Measurements from ENCODE around the gene SLC25A11.

The SLC25A11 gene

GRCh38 chr17:4950746-4951204 lies 10.9 kb upstream of the SLC25A11 start, which contains the start of gene ENO3:
ENO3 (plus strand) TSS chr17:4951119; CDS start chr17:4951830, 711 bp downstream.
- H3K4me1 ChIP-seq (ENCODE audit: insufficient read depth, insufficient read length), result peaks cover 5% of the 10 kb centered on the region
- no peak for DNase-seq (ENCODE audit: low read depth, low spot score)
- no peaks in the 10 kb centered on the region for H3K9me3 ChIP-seq (ENCODE audit: insufficient read depth, low read length)
- H3K27me3 ChIP-seq (ENCODE audit: insufficient read depth, insufficient read length), result no peaks in the 10 kb centered on the region
- peak within 1 kb of the TSS; percentile 70 for H3K4me3 ChIP-seq (ENCODE audit: insufficient read length, low read depth)
- H3K9ac ChIP-seq (ENCODE audit: insufficient read length, low read depth), result peak within 1 kb of the TSS; percentile 93
- H3K36me3 ChIP-seq (ENCODE audit: insufficient read depth, insufficient read length, low read length), result peaks cover 32% of the 10 kb centered on the region
- no peak for TF ChIP-seq ZNF274 (IDR thresholded peaks at IDR 0.05; ENCODE audit: low read depth, low read length)
- TF ChIP-seq YY1 (IDR thresholded peaks at IDR 0.05; ENCODE audit: insufficient read depth, insufficient read length), result no peak
- no peak for TF ChIP-seq SUZ12 (IDR thresholded peaks at IDR 0.05; ENCODE audit: extremely low read depth, insufficient read depth, insufficient read length)

DNA sequence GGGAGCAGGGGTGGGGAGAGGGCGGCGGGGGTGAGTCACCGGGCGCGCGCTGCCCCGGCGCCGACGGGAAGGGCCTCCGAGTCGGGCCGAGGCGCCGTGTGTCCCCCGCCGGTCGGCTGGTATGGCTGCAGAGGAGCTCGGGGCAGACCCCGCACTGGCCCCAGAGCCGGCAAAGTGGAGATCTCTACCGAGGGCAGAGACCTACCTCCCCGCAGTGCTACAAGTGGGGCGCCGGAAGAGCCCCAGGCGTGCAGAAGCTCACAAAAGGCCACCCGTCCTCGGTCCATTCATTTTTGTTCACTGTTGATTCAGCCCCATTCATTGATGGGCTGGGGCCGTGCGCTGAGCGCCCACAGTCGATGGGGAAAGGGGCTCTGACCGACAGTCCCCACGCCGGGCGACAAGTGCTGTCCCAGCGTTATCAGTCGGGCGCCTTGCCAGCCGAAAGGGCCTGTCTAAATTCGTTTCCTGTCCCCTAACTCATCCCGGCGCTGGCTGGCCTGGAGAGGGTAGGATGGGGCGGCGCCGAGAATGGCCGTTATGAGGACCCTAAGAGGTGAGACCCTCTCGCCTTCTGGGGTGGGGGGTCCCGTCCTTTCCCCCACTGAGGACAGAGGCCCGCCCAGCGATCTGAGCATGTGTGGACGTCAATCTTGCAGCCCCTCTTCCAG lies 10.4 kb upstream of the SLC25A11 start:
- peaks cover 5% of the 10 kb centered on the region for H3K4me1 ChIP-seq (ENCODE audit: insufficient read depth, insufficient read length)
- TF ChIP-seq YY1 (IDR thresholded peaks at IDR 0.05; ENCODE audit: insufficient read depth, insufficient read length), result no peak
- TF ChIP-seq ZNF274 (IDR thresholded peaks at IDR 0.05; ENCODE audit: low read depth, low read length), result no peak
- TF ChIP-seq SUZ12 (IDR thresholded peaks at IDR 0.05; ENCODE audit: extremely low read depth, insufficient read depth, insufficient read length), result no peak

GRCh38 chr17:4949321-4950074 lies 9.7 kb upstream of the SLC25A11 start:
- Histone ChIP-seq H3K4me1 (ENCODE audit: insufficient read depth, insufficient read length) (peaks cover 5% of the 10 kb centered on the region), H3K9ac (ENCODE audit: insufficient read length, low read depth) (peak overlapping the region; percentile 95), H3K36me3 (ENCODE audit: insufficient read depth, insufficient read length, low read length) (peaks cover 36% of the 10 kb centered on the region), H3K9me3 (ENCODE audit: insufficient read depth, low read length) (no peaks in the 10 kb centered on the region), H3K27me3 (ENCODE audit: insufficient read depth, insufficient read length) (no peaks in the 10 kb centered on the region), H3K4me3 (ENCODE audit: insufficient read length, low read depth) (peak overlapping the region; percentile 97)
- TF ChIP-seq ZNF274 (IDR thresholded peaks at IDR 0.05; ENCODE audit: low read depth, low read length) (no peak), YY1 (IDR thresholded peaks at IDR 0.05; ENCODE audit: insufficient read depth, insufficient read length) (no peak), SUZ12 (IDR thresholded peaks at IDR 0.05; ENCODE audit: extremely low read depth, insufficient read depth, insufficient read length) (no peak)
- no peak for DNase-seq (ENCODE audit: low read depth, low spot score)

More for the DNA sequence above, 10.4 kb upstream of the SLC25A11 start:
- no peaks in the 10 kb centered on the region for H3K9me3 ChIP-seq (ENCODE audit: insufficient read depth, low read length)
- peak overlapping the region; percentile 93 for H3K9ac ChIP-seq (ENCODE audit: insufficient read length, low read depth)
- peak overlapping the region; percentile 70 for H3K4me3 ChIP-seq (ENCODE audit: insufficient read length, low read depth)
- peaks cover 32% of the 10 kb centered on the region for H3K36me3 ChIP-seq (ENCODE audit: insufficient read depth, insufficient read length, low read length)
- DNase-seq (ENCODE audit: low read depth, low spot score), result no peak
- no peaks in the 10 kb centered on the region for H3K27me3 ChIP-seq (ENCODE audit: insufficient read depth, insufficient read length)

- peak overlapping the region; percentile 97 for H3K4me3 ChIP-seq (ENCODE audit: insufficient read length, low read depth)
- no peaks in the 10 kb centered on the region for H3K9me3 ChIP-seq (ENCODE audit: insufficient read depth, low read length)
- H3K36me3 ChIP-seq (ENCODE audit: insufficient read depth, insufficient read length, low read length), result peaks cover 41% of the 10 kb centered on the region
- no peaks in the 10 kb centered on the region for H3K27me3 ChIP-seq (ENCODE audit: insufficient read depth, insufficient read length)
- TF ChIP-seq ZNF274 (IDR thresholded peaks at IDR 0.05; ENCODE audit: low read depth, low read length) (no peak), YY1 (IDR thresholded peaks at IDR 0.05; ENCODE audit: insufficient read depth, insufficient read length) (no peak), SUZ12 (IDR thresholded peaks at IDR 0.05; ENCODE audit: extremely low read depth, insufficient read depth, insufficient read length) (no peak)
- DNase-seq (ENCODE audit: low read depth, low spot score), result peak; percentile 66
- H3K4me1 ChIP-seq (ENCODE audit: insufficient read depth, insufficient read length), result peaks cover 5% of the 10 kb centered on the region
- H3K9ac ChIP-seq (ENCODE audit: insufficient read length, low read depth), result peak overlapping the region; percentile 95
Observed at GRCh38 chr17:4948931-4949320, 9.1 kb upstream of the SLC25A11 start.

DNA sequence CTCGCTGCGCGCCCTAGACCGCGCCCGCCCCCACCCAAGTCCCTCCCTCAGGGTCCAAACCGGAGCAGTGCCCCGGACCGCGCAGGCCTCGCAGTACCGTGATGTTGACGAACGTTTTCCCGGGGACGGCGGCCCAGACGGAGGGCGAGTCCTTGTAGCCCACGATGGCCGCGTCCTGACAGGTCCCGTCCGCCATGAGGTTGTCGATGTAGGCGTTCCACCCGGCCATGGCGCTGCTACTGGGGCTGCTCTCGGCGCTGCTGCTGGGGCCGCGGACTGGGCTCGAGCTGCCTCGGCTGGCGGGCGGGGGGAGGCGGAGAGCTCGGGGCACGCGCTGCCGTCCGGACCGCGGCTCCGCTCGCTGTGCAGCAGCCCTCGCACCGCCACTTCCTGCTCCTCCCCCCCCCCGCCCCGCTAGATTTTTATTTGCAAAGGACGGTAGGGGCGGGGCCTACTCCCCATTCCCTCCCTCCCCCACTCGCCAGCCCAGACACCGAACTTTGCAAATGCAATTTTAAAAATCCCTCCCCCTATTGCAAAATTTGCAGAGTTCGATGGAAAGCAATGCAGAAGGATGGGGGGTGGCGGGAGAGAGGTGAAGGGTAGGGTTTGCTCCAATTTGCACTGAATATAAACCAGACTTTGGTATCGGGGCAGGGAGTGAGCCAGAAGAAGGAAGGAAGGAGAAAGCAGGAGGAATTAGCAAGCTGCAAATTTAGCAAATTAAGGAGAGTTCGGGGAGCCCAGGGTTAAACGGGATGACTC lies 8.5 kb upstream of the SLC25A11 start, which contains the start of gene PFN1:
PFN1 (minus strand) TSS at position 365 of the 765 bp plus-strand sequence; CDS start at position 229, 136 bp downstream.
- Histone ChIP-seq H3K9ac (ENCODE audit: insufficient read length, low read depth) (peak within 1 kb of the TSS; percentile 99), H3K27me3 (ENCODE audit: insufficient read depth, insufficient read length) (no peaks in the 10 kb centered on the region), H3K9me3 (ENCODE audit: insufficient read depth, low read length) (no peaks in the 10 kb centered on the region), H3K4me3 (ENCODE audit: insufficient read length, low read depth) (peak within 1 kb of the TSS; percentile 97), H3K36me3 (ENCODE audit: insufficient read depth, insufficient read length, low read length) (peaks cover 47% of the 10 kb centered on the region), H3K4me1 (ENCODE audit: insufficient read depth, insufficient read length) (peaks cover 2% of the 10 kb centered on the region)
- no peak for TF ChIP-seq SUZ12 (IDR thresholded peaks at IDR 0.05; ENCODE audit: extremely low read depth, insufficient read depth, insufficient read length)
- no peak for TF ChIP-seq ZNF274 (IDR thresholded peaks at IDR 0.05; ENCODE audit: low read depth, low read length)
- no peak for TF ChIP-seq YY1 (IDR thresholded peaks at IDR 0.05; ENCODE audit: insufficient read depth, insufficient read length)
- peak; percentile 69 for DNase-seq (ENCODE audit: low read depth, low spot score)

DNA sequence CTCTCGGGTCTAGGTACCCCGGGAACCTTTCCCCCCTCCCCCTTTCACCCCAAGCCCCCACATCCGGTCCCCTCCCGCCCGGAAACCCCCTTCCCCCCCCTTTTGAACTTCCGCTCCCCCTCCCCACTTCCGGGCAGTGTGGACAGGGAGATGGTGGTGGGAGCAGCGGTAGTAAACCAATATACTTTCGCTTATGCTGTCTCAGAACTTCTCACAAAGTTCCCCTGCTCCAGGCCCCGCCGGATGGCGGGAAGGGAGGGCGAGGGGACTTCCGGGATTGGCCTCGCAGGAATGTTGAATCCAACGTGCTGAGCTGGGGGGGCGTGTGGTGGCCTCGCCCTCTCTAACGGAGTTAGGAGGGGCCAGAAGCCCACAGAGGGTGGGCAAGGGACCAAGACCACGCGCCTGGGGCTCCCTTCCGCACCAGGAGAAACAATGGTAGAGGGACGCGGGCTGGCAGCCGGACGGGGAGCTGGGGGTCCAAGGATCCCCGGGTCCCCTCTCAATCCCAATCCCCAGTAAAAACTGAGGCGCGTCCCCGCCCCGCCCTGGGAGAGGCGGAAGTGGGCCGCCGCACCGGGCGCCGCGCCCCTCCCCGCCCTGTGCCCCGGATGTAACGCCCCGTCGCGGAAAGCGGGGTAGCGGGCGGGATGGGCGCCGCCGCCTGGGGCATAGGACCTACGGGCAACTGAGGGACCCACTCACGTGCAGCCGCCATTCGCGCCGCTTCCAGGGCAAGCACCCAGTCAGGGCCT lies 7.7 kb upstream of the SLC25A11 start:
- no peaks in the 10 kb centered on the region for H3K9me3 ChIP-seq (ENCODE audit: insufficient read depth, low read length)
- H3K4me1 ChIP-seq (ENCODE audit: insufficient read depth, insufficient read length), result peaks cover 2% of the 10 kb centered on the region
- DNase-seq (ENCODE audit: low read depth, low spot score), result no peak
- TF ChIP-seq SUZ12 (IDR thresholded peaks at IDR 0.05; ENCODE audit: extremely low read depth, insufficient read depth, insufficient read length) (no peak), YY1 (IDR thresholded peaks at IDR 0.05; ENCODE audit: insufficient read depth, insufficient read length) (no peak), ZNF274 (IDR thresholded peaks at IDR 0.05; ENCODE audit: low read depth, low read length) (no peak)
- peak overlapping the region; percentile 99 for H3K9ac ChIP-seq (ENCODE audit: insufficient read length, low read depth)
- H3K36me3 ChIP-seq (ENCODE audit: insufficient read depth, insufficient read length, low read length), result peaks cover 55% of the 10 kb centered on the region
- H3K4me3 ChIP-seq (ENCODE audit: insufficient read length, low read depth), result peak overlapping the region; percentile 97
- no peaks in the 10 kb centered on the region for H3K27me3 ChIP-seq (ENCODE audit: insufficient read depth, insufficient read length)

Measured in NT2/D1 (cell line).